HFFc6 (cell line): Measurements from ENCODE around the gene LUC7L3. TPM values are rescaled to one million over a fixed set of nuclear protein-coding genes. Genes with fewer than 3 reads are reported as not detected.

Source experiments
- DNase-seq: peaks from one replicate; pipeline ENCODE4 v3.0.0-alpha.2; 2018
- H3K27ac Mint-ChIP-seq: 2 replicates; pipeline ENCODE4 v1.8.0; 2020; ENCODE audit warnings: mild to moderate bottlenecking, mixed read lengths
- H3K27me3 Mint-ChIP-seq: 2 replicates; pipeline ENCODE4 v1.8.0; 2021; ENCODE audit warnings: mild to moderate bottlenecking, moderate library complexity, mixed read lengths; ENCODE audit not compliant: insufficient read depth
- H3K36me3 Mint-ChIP-seq: 2 replicates; pipeline ENCODE4 v1.8.0; 2021; ENCODE audit warnings: low read depth, mixed read lengths
- H3K4me1 Mint-ChIP-seq: 2 replicates; pipeline ENCODE4 v1.8.0; 2020; ENCODE audit warnings: low read depth, mixed read lengths
- H3K4me3 Mint-ChIP-seq: 2 replicates; pipeline ENCODE4 v1.8.0; 2020; ENCODE audit warnings: mild to moderate bottlenecking, moderate library complexity, mixed read lengths
- H3K9me3 Mint-ChIP-seq: 2 replicates; pipeline ENCODE4 v1.8.0; 2020; ENCODE audit warnings: mild to moderate bottlenecking, mixed read lengths
- CTCF ChIP-seq: fragments of 200-600 bp; sonication (generic); IDR thresholded peaks from 2 replicates; pipeline ENCODE4 v1.5.0; 2021; ENCODE audit warnings: antibody characterized with exemption, mild to moderate bottlenecking
- total RNA-seq, 6 experiments: library from RNA; stranded (reverse); fragmentation: NEBNext Ultra II Directional; extraction: Animal tissue kit (Norgen Biotek cat#: 25700); gene quantifications; 2 replicates in 1 of 6; 3 replicates in 5 of 6; pipeline ENCODE4 v1.2.3, GENCODE V29; 2021

Gene LUC7L3
- total RNA-seq, 6 experiments from 2014 or later: 54.0 to 76.3 (median 59.1) TPM

GRCh38 chr17:50691550-50692447, 27.6 kb upstream of the LUC7L3 start:
- no peaks in the 10 kb centered on the region for H3K9me3 Mint-ChIP-seq
- peaks cover 70% of the 10 kb centered on the region for H3K4me1 Mint-ChIP-seq
- TF ChIP-seq CTCF: no peak
- H3K27ac Mint-ChIP-seq: no peak overlapping the region
- H3K27me3 Mint-ChIP-seq: peaks cover 2% of the 10 kb centered on the region
- peaks cover 25% of the 10 kb centered on the region for H3K36me3 Mint-ChIP-seq
- no peak for DNase-seq
- H3K4me3 Mint-ChIP-seq: no peak overlapping the region

GRCh38 chr17:50692448-50693035, 26.9 kb upstream of the LUC7L3 start:
- no peak for DNase-seq
- Mint-ChIP-seq H3K27ac (peak overlapping the region; percentile 65), H3K27me3 (peaks cover 2% of the 10 kb centered on the region), H3K4me1 (peaks cover 68% of the 10 kb centered on the region), H3K9me3 (no peaks in the 10 kb centered on the region), H3K36me3 (peaks cover 30% of the 10 kb centered on the region), H3K4me3 (peak overlapping the region; percentile 59; the same call in 1 of the 2 replicates)
- TF ChIP-seq CTCF: no peak

GRCh38 chr17:50693036-50693682, 26.2 kb upstream of the LUC7L3 start:
- DNase-seq: peak; percentile 33
- Mint-ChIP-seq H3K4me1 (peaks cover 69% of the 10 kb centered on the region), H3K4me3 (peak overlapping the region; percentile 59)

GRCh38 chr17:50696365-50696879, 23.0 kb upstream of the LUC7L3 start:
- Mint-ChIP-seq H3K4me3 (no peak overlapping the region), H3K36me3 (peaks cover 44% of the 10 kb centered on the region), H3K4me1 (peaks cover 83% of the 10 kb centered on the region), H3K27me3 (no peaks in the 10 kb centered on the region; the same call in 1 of the 2 replicates), H3K27ac (peak overlapping the region; percentile 31; the same call in 1 of the 2 replicates), H3K9me3 (no peaks in the 10 kb centered on the region)
- no peak for DNase-seq
- no peak for TF ChIP-seq CTCF

More at GRCh38 chr17:50693036-50693682, 26.2 kb upstream of the LUC7L3 start:
- Mint-ChIP-seq H3K36me3 (peaks cover 30% of the 10 kb centered on the region), H3K9me3 (no peaks in the 10 kb centered on the region), H3K27me3 (peaks cover 2% of the 10 kb centered on the region), H3K27ac (peak overlapping the region; percentile 65)
- no peak for TF ChIP-seq CTCF

- no peak for DNase-seq
- peaks cover 82% of the 10 kb centered on the region for H3K4me1 Mint-ChIP-seq
- H3K36me3 Mint-ChIP-seq: peaks cover 43% of the 10 kb centered on the region
- H3K27me3 Mint-ChIP-seq: no peaks in the 10 kb centered on the region; the same call in 1 of the 2 replicates
- no peaks in the 10 kb centered on the region for H3K9me3 Mint-ChIP-seq
- H3K27ac Mint-ChIP-seq: peak overlapping the region; percentile 50; the same call in 1 of the 2 replicates
- no peak overlapping the region for H3K4me3 Mint-ChIP-seq
- TF ChIP-seq CTCF: no peak
These were observed 22.3 kb upstream of the LUC7L3 start for GRCh38 chr17:50697062-50697461.
